Right renal cortex interstitium (tissue), 3 donors: ENCODE data around the gene CLIC4. TPM values are rescaled to one million over a fixed set of nuclear protein-coding genes. Genes with fewer than 3 reads are reported as not detected.
"Not testable (repeated sequence)": the region's sequence is repeated elsewhere in the genome, so short reads cannot be mapped to it uniquely, and the experiment has no call there.

Source experiments
- DNase-seq, 3 donors: peaks; one replicate each; pipeline ENCODE4 v3.0.0-alpha.2; 2013; ENCODE audit warnings: low read depth in 3 of 3, low spot score in 2 of 3
- polyA plus RNA-seq, 3 donors: library from polyadenylated mRNA; unstranded; fragments of 120-200 nt; gene quantifications; one replicate each; pipeline ENCODE4 v1.2.1, GENCODE V29; 2013; ENCODE audit not compliant: insufficient read length in 3 of 3

The CLIC4 gene
- polyA plus RNA-seq, 3 donors = 189 to 210 (median 190) TPM

DNA sequence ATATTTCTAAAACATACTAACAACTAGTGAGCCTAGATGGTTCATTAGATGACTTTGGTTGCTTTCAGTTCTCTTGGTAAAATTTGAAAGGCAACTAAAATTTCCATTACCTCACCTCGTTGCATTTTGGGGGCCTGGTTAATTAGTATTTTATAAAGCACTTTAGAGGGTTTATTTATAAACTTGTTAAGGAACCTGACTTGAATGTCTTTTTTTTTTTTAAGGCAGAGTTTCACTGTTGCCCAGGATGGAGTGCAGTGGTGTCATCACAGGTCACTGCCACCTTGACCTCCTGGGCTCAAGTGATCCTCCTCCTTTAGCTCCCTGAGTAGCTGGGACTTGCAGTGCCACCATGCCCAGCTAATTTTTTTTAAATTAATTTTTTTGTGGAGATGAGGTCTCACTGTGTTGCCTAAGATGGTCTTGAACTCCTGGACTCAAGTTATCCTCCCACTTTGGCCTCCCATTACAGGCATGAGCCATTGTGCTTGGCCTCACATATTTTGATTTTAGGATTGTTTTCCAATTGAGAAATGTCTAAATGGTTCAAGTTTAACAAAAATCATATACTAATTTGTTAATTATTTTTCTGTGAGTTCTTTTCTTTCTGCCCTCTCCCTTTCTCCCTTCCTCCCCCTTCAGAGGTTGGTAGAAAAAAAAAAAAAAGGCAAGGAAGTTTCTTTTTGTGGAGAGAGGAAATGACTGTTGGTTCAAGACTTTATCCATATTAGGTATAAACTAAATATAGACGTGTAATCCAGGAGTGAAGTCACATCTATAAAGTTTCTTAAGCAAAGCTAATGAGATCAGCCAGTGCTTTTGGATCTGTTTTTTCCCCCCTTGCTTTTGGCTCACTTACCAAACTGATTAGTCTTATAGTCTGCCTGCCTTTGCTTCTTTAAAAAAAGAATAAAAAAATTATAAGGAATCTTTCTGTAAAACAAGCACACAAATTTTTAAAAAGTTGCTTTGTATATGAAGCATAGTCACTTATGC, 24.7 kb downstream of the CLIC4 start:
- DNase-seq = no peak

DNA sequence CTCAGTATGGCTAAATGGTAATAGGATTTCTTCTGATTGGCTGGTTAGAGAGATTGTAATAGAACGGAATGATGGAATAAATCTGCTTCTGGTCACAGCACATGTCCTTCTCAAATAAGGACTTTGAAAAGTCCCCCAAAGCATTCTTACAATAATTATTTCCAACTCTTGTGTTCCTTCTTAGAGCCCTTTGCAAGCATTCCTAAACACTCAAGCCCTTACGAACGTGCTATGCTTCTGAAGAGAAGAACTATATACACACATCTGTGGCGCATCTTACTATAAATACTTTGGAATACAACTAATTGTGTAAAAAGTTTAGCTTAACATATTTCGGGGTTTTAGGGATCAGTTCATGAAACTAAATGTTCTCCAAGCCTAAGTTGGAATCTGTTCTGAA, 25.6 kb downstream of the CLIC4 start:
- no peak for DNase-seq

DNA sequence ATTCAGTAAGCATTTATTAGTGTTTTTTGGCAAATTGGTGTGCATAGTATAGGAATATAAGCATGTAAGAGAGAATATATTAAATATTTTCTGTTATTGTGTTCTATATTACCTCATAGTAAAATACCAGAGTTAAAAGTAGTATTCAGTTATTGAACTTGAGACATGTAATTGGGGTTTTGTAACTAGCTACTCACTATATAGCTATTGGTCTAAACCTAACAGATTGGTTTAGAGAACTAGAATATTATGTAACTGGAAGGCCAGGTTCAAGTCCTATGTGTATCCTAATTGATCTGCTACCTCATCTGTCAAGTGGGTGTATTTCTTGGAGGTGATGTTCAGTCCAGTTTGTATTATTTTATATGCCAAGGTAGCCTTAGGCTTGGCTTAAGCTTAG, 26.3 kb downstream of the CLIC4 start:
- no peak for DNase-seq

DNA sequence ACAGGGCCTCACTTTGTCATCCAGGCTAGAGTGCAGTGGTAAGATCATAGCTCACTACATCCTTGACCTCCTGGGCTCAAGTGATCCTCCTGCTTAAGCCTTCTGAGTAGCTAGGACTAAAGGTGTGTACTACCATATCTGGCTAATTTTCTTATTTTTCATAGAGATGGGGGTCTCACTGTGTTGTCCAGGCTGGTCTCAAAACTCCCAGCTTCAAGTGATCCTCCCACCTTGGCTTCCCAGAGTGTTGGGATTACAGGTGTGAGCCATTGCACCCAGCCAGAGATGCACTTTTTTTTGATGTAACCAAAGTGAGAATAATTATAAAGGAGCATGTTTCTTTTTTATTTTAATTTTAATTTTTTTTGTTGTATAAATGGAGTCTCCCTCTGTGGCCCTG, 28.4 kb downstream of the CLIC4 start:
- DNase-seq = no peak

DNA sequence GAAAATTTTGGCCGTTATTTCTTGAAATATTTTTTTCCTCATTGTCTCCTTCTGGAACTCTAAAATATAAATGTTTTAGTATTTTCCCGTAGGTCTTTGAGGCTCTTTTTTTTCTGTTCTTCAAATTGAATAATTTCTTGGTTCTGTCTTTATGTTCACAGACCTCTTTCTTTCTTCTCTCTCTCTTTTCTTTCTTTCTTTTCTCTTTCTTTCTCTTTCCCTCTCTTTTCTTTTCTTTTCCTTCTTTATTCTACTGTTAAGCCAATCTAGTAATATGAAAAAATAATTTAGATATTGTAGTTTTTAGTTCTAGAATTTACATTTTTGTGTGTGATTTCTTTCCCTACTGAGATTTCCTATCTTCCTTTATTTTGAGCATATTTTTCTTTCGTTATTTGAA, 30.1 kb downstream of the CLIC4 start:
- no peak for DNase-seq

DNA sequence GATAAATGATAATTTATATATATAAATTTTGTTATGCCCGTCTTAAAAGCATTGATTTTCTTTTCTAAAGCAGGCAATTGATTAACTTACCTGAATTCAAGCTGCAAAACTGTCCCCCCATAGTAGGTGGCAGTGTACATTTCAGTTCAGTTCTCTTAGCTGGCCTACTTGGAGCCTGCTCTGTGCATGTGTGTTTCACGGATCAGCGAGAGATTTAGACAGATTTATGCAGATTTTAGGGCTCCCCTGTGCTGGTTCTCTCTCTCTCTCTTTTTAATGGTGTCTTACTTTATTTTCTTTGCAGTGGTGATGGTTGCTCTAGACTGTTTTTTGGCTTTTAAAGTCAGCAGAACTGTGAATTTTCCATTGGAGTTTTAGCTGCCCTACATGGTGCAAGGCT, 30.7 kb downstream of the CLIC4 start:
- DNase-seq = no peak

DNA sequence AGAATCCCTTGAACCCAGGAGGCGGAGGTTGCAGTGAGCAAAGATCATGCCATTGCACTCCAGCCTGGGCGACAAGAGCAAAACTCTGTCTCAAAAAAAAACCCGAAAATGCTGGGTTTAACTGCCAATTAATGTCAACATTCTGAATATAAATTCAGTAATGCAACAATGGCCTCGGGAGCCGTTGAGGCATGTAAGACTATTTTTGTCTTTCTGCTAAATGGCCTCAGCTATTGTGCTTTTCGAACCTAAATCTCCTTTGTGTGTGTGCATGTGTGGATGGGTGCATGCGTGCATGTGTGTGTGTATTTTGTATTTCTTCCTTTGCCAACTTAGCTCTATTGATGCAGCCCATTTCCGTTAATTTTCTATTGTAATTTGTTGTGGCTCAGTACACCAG, 31.6 kb downstream of the CLIC4 start:
- no peak for DNase-seq

DNA sequence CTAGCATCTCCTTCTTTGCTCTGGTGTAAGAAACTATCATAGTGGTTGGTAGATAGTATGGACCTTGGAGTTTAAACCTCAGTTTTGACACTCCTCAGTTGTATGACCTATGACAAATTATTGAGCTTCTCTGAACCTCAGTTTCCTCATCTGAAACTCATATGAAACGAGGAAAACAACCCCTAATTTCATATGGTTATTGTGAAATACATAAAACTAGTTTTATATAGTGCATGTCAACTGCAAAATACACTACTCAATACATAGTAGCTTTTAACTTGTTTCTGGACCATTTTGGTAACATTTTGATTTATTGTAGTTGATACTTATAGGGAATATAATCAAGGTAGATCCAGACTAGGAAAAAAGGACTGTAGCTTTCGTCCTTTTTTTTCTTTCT, 32.9 kb downstream of the CLIC4 start:
- DNase-seq = no peak

DNA sequence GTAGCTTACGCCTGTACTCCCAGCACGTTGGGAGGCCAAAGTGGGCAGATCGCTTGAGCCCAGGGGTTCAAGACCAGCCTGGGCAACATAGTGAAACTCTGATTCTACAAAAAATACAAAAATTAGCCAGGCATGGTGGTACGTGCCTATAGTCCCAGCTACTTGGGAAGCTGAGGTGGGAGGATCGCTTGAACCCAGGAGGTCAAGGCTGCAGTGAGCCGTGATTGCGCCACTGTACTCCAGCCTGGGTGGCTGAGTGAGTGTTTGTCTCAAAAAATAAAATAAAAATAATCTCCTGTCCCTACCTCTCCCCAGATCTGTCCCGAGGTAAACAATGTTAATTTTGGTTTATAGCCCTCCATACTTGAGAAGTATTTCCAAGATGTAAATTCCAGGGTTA, 34.0 kb downstream of the CLIC4 start:
- not testable (repeated sequence) for DNase-seq

DNA sequence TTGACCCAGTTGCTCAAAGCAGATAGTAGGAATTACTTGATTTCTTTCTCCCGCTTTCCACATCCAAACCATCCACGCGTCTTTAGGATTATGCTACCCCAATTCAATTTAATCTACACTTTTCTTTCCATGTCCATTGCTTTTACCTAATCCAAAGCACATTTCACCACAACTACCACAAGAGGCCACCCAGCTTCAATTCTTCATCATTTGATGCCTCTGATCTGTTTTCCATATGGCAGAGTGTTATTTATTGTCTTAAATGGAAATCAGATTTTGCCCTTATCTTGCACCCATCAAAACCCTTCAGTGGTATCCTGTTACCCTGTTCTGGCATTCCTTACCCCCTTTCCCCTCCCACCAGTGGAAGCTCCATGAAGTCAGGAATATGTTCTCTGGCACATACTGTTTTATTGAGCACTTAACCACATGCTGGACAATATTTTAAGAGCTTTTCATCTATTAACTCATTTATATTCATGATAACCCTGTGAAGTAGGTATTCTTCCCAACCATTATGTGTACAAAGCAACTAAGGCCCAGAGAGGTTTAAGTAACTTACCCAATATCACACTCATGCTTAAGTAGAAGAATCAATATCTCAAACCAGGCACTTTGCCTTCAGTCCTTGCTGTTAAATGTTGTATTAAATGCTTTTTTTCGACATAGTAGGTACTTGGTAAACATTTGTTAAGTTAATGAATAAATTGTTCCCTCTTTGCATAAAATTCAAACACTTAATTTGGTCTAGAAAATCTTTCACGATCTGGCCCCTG, 34.6 kb downstream of the CLIC4 start:
- DNase-seq = no peak

DNA sequence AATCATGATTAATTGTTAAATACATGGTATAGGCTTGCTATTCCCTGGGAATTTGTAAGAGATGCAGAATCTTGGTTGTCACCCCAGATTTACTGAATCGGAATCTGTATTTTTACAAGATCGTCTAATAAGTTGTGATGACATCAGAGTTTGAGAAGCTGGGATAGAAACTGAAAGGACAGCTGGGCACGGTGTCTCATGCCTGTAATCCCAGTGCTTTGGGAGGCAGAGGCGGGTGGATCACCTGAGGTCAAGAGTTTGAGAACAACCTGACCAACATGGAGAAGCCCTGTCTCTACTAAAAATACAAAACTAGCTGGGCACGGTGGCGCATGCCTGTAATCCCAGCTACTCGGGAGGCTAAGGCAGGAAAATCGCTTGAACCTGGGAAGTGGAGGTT, 35.4 kb downstream of the CLIC4 start:
- not testable (repeated sequence) for DNase-seq

DNA sequence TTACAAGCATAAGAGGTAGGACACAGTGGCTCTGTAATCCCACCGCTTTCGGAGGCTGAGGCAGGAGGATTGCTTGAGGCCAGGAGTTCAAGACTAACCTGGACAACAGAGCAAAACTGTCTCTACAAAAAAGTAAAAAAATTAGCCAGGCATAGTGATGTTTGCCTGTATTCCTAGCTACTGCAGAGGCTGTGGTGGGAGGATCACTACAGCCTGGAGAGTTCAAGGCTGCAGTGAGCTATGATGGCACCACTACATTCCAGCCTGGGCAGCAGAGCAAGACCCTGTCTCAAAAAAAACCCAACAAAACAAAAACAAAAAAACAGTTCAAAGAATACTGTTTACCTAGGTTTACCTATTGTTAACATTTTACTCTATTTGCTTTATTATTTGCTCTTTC, 37.4 kb downstream of the CLIC4 start:
- DNase-seq = no peak

DNA sequence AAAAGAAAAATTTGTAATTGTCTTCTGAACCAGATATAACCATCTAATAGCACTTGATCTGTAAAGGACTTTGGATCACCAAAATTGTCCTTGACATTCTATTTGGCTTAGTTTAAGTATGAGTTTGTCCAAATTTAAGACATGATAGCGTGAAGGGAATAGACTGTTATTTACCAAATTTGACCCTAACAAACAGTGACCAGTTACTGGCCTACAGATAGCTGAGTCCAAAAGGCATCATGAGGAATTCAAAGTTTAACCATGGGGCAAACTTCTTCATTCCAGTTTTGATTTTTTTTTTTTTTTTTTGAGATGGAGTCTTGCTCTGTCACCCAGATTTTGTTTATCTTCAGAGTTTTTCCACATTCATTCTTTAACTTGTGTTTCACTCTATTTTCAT, 38.5 kb downstream of the CLIC4 start:
- DNase-seq = no peak

DNA sequence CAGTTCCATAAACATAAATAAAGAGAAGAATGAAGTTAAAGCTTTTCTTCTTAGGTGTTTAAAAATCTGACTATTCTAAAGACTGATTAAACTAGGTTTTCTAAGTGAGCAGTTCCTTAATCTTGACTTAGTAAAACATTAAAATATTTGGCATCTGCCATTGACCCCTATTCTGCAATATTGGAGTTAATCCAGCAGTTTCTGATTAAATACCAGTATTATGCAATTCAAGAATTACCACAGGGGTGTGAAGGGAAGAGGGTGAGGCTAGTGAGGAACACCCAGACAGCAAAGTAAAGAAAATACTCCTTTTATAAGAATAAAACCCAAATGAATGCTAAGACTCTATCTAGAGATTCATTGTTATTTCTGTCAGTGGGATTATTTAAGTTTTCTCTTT, 40.9 kb downstream of the CLIC4 start:
- no peak for DNase-seq

DNA sequence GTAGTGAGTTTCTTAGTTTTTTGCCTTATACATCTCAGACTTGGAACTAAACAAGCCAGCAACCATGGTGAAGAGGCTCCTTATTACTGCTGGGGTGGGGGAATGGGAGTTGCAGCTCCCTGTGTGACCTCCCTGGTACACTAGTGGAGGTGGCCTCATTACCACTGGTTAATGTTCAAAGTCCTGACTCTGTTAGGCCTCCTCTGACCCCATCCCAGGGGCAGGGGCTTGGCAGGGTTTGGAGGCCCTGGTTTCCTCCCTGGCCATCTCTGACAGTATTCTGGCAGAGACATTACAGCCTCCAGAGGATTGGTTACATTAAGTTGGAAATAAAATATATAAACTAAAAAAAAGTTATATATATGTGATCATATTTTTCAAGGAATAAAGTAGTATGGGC, 45.2 kb downstream of the CLIC4 start:
- DNase-seq = no peak

DNA sequence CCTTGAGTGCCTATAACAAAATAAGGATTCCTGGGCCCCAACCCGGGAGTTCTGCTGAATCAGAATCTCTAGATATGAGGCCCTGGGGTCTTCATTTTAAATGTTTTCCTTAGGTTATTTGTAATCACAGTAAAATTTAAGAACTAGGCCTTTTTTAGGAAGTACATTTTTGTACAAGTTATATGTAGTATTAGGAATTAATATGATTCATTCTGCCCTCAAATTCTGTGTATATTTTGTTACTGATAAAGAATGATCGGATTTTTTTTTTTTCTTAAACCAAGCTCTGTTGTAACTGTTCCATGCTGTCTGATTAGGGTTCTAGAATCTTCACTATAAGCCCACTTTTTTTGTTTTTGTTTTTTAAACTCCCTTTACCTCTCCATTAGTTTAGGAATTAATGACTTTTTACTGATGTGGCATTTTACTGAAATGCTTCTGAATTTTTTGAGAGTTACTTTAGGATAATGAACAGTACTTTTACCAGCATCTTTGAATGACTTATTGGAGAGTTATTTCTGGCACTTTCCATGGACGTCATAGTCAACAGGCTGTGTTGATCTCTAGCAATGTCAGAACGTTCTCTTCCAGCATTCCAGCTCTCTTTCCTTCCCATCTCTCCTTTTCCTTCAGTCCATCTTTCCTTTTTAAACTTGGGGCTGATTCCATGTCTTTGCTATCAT, 48.3 kb downstream of the CLIC4 start:
- no peak for DNase-seq

DNA sequence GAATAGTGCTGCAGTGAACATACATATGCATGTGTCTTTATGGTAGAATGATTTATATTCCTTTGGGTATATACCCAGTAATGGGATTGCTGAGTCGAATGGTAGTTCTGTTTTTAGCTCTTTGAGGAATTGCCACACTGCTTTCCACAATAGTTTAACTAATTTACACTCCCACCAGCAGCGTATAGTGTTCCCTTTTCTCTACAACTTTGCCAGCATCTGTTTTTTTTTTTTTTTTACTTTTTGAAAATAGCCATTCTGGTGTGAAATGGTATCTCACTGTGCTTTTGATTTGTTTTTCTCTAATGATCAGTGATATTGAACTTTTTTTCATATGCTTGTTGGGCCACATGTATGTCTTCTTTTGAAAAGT, 48.9 kb downstream of the CLIC4 start:
- not testable (repeated sequence) for DNase-seq

DNA sequence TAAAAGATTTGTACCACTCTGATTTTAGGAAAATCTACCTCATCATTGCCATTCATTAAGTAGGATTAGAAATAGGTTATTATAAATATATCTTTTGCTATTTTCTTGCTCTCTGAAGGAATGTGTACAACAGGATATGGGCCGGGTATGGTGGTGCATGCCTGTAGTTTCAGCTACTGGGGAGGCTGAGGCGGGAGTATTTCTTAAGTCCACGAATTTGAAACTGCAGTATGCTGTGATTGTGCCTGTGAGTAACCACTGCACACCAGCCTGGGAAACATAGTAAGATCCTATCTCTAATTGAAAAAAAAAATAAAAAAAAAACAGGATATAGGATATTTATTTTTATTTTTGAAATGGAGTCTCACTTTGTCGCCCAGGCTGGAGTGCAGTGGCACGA, 50.0 kb downstream of the CLIC4 start:
- DNase-seq = no peak

DNA sequence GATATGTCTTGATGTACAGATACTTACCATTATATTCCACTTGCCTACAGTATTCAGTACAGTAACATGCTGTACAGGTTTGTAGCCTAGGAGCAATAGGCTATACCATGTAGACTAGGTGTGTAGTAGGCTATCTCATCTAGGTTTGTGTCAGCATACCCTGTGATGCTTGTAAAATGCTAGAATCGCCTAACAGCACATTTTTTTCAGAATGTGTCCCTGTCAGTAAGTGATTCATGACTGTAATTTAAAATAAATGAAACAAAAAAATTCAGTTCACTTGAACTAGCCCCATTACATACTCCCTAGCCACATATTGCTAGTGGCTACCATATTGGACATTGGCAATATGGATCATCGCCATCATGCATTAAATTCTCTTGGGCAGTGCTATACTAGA, 51.3 kb downstream of the CLIC4 start:
- DNase-seq = no peak

DNA sequence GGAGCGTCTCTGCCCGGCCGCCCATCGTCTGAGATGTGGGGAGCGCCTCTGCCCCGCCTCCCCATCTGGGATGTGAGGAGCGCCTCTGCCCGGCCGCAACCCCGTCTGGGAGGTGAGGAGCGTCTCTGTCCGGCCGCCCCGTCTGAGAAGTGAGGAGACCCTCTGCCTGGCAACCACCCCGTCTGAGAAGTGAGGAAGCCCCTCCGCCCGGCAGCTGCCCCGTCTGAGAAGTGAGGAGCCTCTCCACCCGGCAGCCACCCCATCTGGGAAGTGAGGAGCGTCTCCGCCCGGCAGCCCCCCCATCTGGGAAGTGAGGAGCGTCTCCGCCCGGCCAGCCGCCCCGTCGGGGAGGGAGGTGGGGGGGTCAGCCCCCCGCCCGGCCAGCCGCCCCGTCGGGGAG, 54.0 kb downstream of the CLIC4 start:
- DNase-seq = not testable (repeated sequence)

DNA sequence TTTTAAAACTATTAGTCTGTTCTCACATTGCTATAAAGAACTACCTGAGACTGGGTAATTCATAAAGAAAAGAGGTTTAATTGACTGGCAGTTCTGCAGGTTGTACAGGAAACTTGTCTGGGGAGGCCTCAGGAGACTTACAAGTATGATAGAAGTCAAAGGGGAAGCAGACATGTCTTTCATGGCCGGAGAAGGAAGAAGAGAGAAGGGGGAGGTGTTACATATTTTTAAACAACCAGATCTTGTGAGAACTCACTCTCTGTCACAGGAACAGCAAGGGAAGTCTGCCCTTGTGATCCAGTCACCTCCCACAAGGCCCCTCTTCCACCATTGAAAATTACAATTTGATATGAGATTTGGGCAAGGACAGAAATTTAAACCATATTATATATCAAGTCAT, 55.9 kb downstream of the CLIC4 start:
- no peak for DNase-seq
